MCF 10A (cell line): ENCODE measurements around the gene DGUOK. TPM values are rescaled to one million over a fixed set of nuclear protein-coding genes. Genes with fewer than 3 reads are reported as not detected.

Source experiments
- BruUV-seq: library from RNA; stranded (reverse); fragments of 400-500 nt; replicated peaks from 2 replicates; lab custom pipeline; 2021; lab: Mats Ljungman, UMichigan
- CTCF ChIA-PET: fragments of 300-600 bp; sonication (Branson Sonifier 250); formaldehyde crosslinking; extraction: SDS; loops from one replicate; lab custom pipeline; 2021; ENCODE audit warnings: antibody characterized with exemption, inconsistent platforms; lab: Yijun Ruan, JAX
- POLR2A ChIA-PET: fragments of 300-600, 350-650 bp; sonication (Branson Sonifier 250); formaldehyde crosslinking; extraction: SDS; loops from one replicate; lab custom pipeline; 2020; ENCODE audit warnings: antibody characterized with exemption, inconsistent platforms; lab: Yijun Ruan, JAX
- DNase-seq: peaks from one replicate; pipeline ENCODE4 v3.0.0-alpha.2; 2018; ENCODE audit not compliant: unreplicated experiment
- H3K27ac Mint-ChIP-seq: one replicate; pipeline ENCODE4 v1.8.0; 2022; ENCODE audit warnings: mild to moderate bottlenecking, low read depth, mixed read lengths; ENCODE audit not compliant: unreplicated experiment
- H3K27me3 Mint-ChIP-seq: one replicate; pipeline ENCODE4 v1.8.0; 2022; ENCODE audit warnings: mixed read lengths; ENCODE audit not compliant: insufficient read depth, unreplicated experiment
- H3K36me3 Mint-ChIP-seq: one replicate; pipeline ENCODE4 v1.8.0; 2022; ENCODE audit warnings: mild to moderate bottlenecking, moderate library complexity, mixed read lengths; ENCODE audit not compliant: insufficient read depth, unreplicated experiment
- H3K4me1 Mint-ChIP-seq: one replicate; pipeline ENCODE4 v1.8.0; 2022; ENCODE audit warnings: mixed read lengths; ENCODE audit not compliant: insufficient read depth, unreplicated experiment
- H3K4me3 Mint-ChIP-seq: one replicate; pipeline ENCODE4 v1.8.0; 2022; ENCODE audit warnings: mild to moderate bottlenecking, moderate library complexity, mixed read lengths; ENCODE audit not compliant: unreplicated experiment
- H3K9me3 Mint-ChIP-seq: one replicate; pipeline ENCODE4 v1.8.0; 2022; ENCODE audit warnings: mixed read lengths; ENCODE audit not compliant: unreplicated experiment
- CTCF ChIP-seq: fragments of 200-600 bp; IDR thresholded peaks from one replicate; pipeline ENCODE4 v1.8.0; 2022; ENCODE audit warnings: antibody characterized with exemption, mild to moderate bottlenecking; ENCODE audit not compliant: unreplicated experiment
- intact Hi-C: fragments of 100-400 bp; cut with micrococcal nuclease; formaldehyde crosslinking; loops from 2 replicates; pipeline ENCODE4 v1.14.1; 2022
- total RNA-seq: library from RNA; stranded (reverse); gene quantifications from 2 replicates; pipeline ENCODE4 v1.2.3, GENCODE V29; 2022

DGUOK gene
- total RNA-seq, 1 experiment from 2014 or later: 92.3 TPM

GRCh38 chr2:73980566-73980965 is 53.9 kb downstream of the DGUOK start:
- no peak for TF ChIP-seq CTCF
- CTCF ChIA-PET: interaction anchor here (0.9 to 1.6 kb wide), 4 partner anchors 8 to 158 kb away, joined by 3 to 5 read pairs (median 4); partner anchors contain the start of gene STAMBP
- no peaks in the 10 kb centered on the region for H3K27me3 Mint-ChIP-seq
- intact Hi-C loops: loop anchor here (5.0 to 10.0 kb wide), 2 partner anchors 43 to 126 kb away; no protein-coding TSS in a partner anchor
- H3K4me1 Mint-ChIP-seq: peaks cover 43% of the 10 kb centered on the region
- POLR2A ChIA-PET: interaction anchor here (0.8 to 3.3 kb wide), 14 partner anchors 11 to 203 kb away, joined by 3 to 20 read pairs (median 7); partner anchors contain the start of genes DGUOK, MOB1A and STAMBP
- peak overlapping the region; percentile 43 for H3K27ac Mint-ChIP-seq
- DNase-seq: no peak
- TSS peak; percentile 4 for BruUV-seq
- H3K4me3 Mint-ChIP-seq: peak overlapping the region; percentile 78
- H3K36me3 Mint-ChIP-seq: no peaks in the 10 kb centered on the region
- no peaks in the 10 kb centered on the region for H3K9me3 Mint-ChIP-seq

- ChIA-PET POLR2A (interaction anchor here (0.6 to 3.3 kb wide), 25 partner anchors 10 to 244 kb away, joined by 3 to 20 read pairs (median 5); partner anchors contain the start of genes DGUOK, MOB1A, STAMBP and TPRKB), CTCF (interaction anchor here (0.6 to 1.9 kb wide), 5 partner anchors 9 to 257 kb away, joined by 3 to 7 read pairs (median 4); partner anchors contain the start of gene STAMBP)
- peak; percentile 59 for DNase-seq
- Mint-ChIP-seq H3K4me3 (peak overlapping the region; percentile 78), H3K27me3 (no peaks in the 10 kb centered on the region), H3K9me3 (no peaks in the 10 kb centered on the region), H3K27ac (peak overlapping the region; percentile 43), H3K4me1 (peaks cover 47% of the 10 kb centered on the region), H3K36me3 (no peaks in the 10 kb centered on the region)
- intact Hi-C loops: loop anchor here (2.0 to 10.0 kb wide), 3 partner anchors 44 to 153 kb away; partner anchors contain the start of gene STAMBP
- TF ChIP-seq CTCF: no peak
- no TSS peak for BruUV-seq
Observed at GRCh38 chr2:73981081-73982001, 54.7 kb downstream of the DGUOK start.

- Mint-ChIP-seq H3K27ac (peak overlapping the region; percentile 49), H3K36me3 (no peaks in the 10 kb centered on the region)
Observed at GRCh38 chr2:73982140-73982617, 55.5 kb downstream of the DGUOK start.

More at GRCh38 chr2:73982140-73982617, 55.5 kb downstream of the DGUOK start:
- intact Hi-C loops: loop anchor here (2.0 to 10.0 kb wide), 3 partner anchors 45 to 153 kb away; partner anchors contain the start of gene STAMBP
- TF ChIP-seq CTCF: no peak
- no peaks in the 10 kb centered on the region for H3K9me3 Mint-ChIP-seq
- DNase-seq: peak; percentile 93
- POLR2A ChIA-PET: interaction anchor here (0.5 to 2.6 kb wide), 17 partner anchors 9 to 476 kb away, joined by 3 to 15 read pairs (median 4); partner anchors contain the start of genes DGUOK, MOB1A, STAMBP and TPRKB
- H3K4me1 Mint-ChIP-seq: peaks cover 55% of the 10 kb centered on the region
- peak overlapping the region; percentile 78 for H3K4me3 Mint-ChIP-seq
- CTCF ChIA-PET: interaction anchor here (0.6 to 1.9 kb wide), 5 partner anchors 24 to 256 kb away, joined by 3 to 7 read pairs (median 3); no protein-coding TSS in a partner anchor
- no TSS peak for BruUV-seq
- no peaks in the 10 kb centered on the region for H3K27me3 Mint-ChIP-seq
